ENCODE measurements around the gene FGF2. TPM values are rescaled to one million over a fixed set of nuclear protein-coding genes. Genes with fewer than 3 reads are reported as not detected.
"Not testable (repeated sequence)": the region's sequence is repeated elsewhere in the genome, so short reads cannot be mapped to it uniquely, and the experiment has no call there.

Gene FGF2
- 6.0 and 7.6 TPM in 2 replicates for total RNA-seq

GRCh38 chr4:122826553-122827257 lies at the start of gene FGF2:
TSS of gene FGF2 (plus strand) at chr4:122826831. CDS start at chr4:122827175, 344 bp downstream.
- DNase-seq (ENCODE audit: low read depth in 2 of 2) = peak; percentile 46 to 53

GRCh38 chr4:122776916-122777315 lies 49.7 kb upstream of the FGF2 start:
- peak; percentile 29 to 59 for DNase-seq (ENCODE audit: low read depth in 2 of 2)

GRCh38 chr4:122777846-122778673 lies 48.6 kb upstream of the FGF2 start:
- no peak for DNase-seq (ENCODE audit: low read depth in 2 of 2)

DNA sequence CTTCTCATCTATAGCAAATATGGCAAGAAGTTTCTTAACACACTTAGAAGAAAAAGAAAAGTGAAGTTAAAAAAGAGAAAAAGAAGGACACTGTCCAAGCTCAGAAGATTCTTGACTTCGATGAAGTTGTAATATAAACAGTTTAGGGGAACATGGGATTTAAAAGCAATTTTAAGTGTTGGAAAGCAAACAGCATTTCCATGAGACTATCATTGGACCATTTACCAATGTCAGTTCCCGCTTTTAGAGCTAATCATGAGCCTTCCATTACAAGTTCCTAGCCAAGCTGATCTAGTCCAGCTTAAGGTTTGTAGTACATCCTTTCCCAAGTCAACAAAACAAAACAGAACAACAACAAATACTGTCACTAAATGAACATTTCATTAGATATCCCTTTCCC lies 45.1 kb upstream of the FGF2 start:
- DNase-seq (ENCODE audit: low read depth in 2 of 2) = no peak

DNA sequence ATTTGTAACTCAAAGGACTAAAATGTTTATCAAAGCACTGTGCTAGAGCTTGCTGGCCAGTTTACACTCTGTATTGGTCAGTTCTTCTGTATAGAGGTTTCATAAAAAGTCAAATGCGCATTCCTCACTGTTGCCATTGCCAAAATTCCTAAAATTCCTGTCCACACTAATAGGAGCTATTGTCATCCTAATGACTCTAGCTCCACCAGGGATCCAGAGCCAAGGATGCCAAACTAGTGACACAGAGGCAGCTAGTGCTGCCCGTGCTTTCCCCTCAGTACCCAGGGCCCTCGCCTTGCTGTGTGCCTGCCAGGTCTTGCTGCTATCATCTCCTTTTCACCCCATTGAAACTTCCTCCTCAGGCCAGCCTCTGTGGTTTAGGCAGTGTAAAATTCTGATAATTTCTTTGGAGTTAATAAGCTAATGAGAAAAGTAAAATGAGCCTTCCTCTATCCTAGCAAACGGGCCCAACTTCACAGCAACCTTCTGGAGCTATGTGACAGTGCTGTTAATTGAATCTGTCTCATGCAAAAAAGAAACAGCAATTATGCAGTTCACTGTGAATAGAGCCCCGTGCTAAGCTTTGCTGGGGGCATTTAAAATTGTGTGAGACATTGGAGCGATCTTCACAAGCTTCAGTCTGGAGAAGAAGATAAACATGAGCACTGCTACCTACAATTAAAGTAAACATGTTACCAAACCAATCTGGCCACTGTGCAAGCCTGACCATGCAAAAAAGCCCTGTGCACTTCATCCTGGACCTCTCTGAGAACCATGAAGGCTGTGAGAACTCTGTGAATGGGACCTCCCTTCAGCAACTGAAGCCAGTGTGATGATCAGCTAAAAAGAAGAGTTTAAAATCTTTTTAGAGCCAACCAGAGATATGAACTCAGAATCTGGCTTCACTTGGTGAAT lies 43.1 kb upstream of the FGF2 start:
- peak; percentile 82 to 91 for DNase-seq (ENCODE audit: low read depth in 2 of 2)

DNA sequence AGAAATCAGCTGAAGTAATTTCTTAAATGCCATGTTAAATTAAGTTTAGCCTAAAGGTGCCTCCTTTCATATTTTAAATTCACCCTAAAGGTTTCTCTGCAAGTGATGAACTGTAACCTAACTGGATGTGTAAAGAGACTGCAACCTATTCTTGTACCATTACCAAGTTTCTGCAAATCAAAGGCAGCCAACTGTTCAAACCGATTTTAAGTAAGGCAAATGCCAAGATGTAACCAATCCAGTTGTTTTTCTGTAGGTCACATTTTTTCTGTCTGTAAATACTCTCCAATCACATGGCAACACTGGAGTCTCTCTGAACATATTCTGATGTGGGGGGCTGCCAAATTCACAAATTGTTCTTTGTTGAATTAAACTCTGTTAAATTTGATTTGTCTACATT lies 42.4 kb upstream of the FGF2 start:
- DNase-seq (ENCODE audit: low read depth in 2 of 2) = no peak

- no peak for DNase-seq (ENCODE audit: low read depth in 2 of 2)
Measured at GRCh38 chr4:122785099-122785498, 41.5 kb upstream of the FGF2 start.

GRCh38 chr4:122786296-122786695 lies 40.3 kb upstream of the FGF2 start:
- not testable (repeated sequence) for DNase-seq (ENCODE audit: low read depth in 2 of 2)

- not testable (repeated sequence) for DNase-seq (ENCODE audit: low read depth in 2 of 2)
Measured at GRCh38 chr4:122786920-122787319, 39.7 kb upstream of the FGF2 start.

DNA sequence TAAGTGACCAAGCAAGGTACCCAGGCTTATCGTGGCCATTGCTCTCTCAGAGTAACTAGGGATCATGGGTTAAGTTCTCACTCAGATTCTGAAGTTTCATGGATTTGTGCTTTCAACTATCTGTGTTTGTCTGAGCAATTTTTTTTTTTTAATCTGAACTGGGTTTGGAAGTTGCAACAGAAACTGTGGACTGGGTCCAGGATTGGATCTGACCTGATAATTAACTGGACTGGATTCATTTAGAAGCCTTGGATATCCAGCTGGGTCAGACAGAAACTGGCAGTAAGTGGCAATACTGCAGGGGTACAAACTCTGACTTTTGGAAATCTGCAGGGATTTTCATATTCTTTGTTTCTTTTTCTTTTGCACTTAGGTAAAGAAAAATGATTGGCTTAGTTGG lies 38.7 kb upstream of the FGF2 start:
- no peak for DNase-seq (ENCODE audit: low read depth in 2 of 2)

- DNase-seq (ENCODE audit: low read depth in 2 of 2) = no peak
Measured at GRCh38 chr4:122788935-122789334, 37.7 kb upstream of the FGF2 start.

- DNase-seq (ENCODE audit: low read depth in 2 of 2) = no peak
Measured at GRCh38 chr4:122793811-122794210, 32.8 kb upstream of the FGF2 start.

- DNase-seq (ENCODE audit: low read depth in 2 of 2) = no peak
Measured at GRCh38 chr4:122796801-122797404, 29.7 kb upstream of the FGF2 start.

- DNase-seq (ENCODE audit: low read depth in 2 of 2) = no peak
Measured at GRCh38 chr4:122797405-122798094, 29.1 kb upstream of the FGF2 start.

DNA sequence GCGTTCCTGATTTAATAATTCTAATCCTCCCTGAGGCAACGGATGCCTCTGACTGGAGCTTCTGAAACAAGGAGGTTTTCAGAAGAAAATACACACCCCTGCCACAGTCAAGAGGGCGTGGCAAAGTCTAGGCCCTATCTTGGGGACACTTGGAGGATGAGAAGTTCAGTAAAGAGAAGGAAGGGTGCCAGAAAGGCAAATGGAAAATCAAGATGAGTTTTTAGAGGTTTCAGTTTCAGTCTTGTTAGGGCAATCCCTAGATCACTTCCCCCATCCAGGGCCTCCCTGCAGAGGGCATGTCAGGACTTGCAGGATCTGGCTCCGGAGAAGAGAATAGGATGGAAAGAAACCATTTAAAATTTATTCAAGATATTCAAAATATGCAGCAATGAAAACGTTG lies 28.5 kb upstream of the FGF2 start:
- peak; percentile 73 to 91 for DNase-seq (ENCODE audit: low read depth in 2 of 2)

GRCh38 chr4:122798917-122799316 lies 27.7 kb upstream of the FGF2 start:
- no peak for DNase-seq (ENCODE audit: low read depth in 2 of 2)

GRCh38 chr4:122803788-122804208 lies 22.8 kb upstream of the FGF2 start:
- peak; percentile 50 to 72 for DNase-seq (ENCODE audit: low read depth in 2 of 2)

GRCh38 chr4:122806981-122807679 lies 19.5 kb upstream of the FGF2 start:
- DNase-seq (ENCODE audit: low read depth in 2 of 2) = no peak

DNA sequence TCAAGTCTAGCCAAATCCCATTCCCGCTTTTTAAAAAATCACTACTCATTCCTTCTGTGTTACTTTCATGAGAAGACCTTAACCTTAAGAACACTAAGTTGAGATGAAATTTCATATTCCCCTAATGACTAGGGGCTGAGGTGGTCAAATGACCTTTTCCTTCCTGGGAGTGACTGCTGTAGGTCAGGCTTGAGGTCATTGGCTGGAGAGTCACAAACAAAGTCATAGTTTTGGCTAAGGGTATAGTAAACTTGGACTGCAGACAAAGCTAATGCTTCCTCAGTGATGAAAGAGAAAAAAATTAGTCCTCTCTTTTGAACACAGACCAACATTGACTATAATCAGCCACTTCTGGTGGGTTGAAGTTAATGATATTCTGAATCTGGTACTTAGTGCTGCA lies 16.0 kb upstream of the FGF2 start:
- peak in 1 of 2 donors; percentile 23 for DNase-seq (ENCODE audit: low read depth in 2 of 2)

DNA sequence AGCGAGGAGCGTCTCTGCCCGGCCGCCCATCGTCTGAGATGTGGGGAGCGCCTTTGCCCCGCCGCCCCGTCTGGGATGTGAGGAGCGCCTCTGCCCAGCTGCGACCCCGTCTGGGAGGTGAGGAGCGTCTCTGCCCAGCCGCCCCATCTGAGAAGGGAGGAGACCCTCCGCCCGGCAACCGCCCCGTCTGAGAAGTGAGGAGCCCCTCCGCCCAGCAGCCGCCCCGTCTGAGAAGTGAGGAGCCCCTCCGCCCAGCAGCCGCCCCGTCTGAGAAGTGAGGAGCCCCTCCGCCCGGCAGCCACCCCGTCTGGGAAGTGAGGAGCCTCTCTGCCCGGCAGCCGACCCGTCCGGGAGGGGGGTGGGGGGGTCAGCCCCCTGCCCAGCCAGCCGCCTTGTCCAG lies 14.8 kb upstream of the FGF2 start:
- not testable (repeated sequence) for DNase-seq (ENCODE audit: low read depth in 2 of 2)
